ENCODE results near the gene POLR2J. TPM values are rescaled to one million over a fixed set of nuclear protein-coding genes. Genes with fewer than 3 reads are reported as not detected.

POLR2J gene
- total RNA-seq, 4 donors from 2014 or later: 9.3 to 19.2 (median 15.9) TPM

DNA sequence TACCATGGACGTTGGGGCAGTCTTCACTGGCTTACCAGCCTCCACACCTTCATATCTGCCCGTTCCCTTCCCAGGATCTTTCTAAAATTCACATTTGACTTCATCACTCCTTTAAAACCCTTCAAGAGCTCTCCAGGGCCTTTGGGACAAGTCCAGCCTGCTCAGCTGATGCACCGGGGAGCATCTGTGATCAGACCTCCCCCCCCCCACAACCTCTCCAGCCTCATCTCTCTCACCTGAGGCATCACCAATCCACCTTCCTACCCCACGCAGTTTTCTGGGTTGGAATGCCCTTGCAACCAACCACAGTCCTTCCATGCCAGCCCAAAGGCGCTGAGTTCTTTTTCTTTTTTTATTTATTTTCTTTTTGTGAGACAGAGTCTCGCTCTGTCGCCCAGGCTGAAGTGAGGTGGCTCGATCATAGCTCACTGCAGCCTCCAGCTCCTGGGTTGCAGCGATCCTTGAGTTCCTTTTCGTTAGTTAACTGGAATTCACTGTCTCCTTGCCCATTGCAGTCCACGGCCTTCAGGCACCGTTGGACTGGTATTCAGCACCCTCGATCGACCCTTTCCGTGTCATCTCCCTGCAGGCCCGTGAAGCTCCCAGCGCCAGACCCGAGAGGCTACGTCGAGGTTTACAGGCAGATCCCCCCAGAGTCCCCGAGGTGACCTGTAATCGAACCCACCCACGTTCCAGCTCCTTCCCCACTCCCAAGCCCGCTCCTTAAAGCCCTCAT, 14.7 kb downstream of the POLR2J start:
- intact Hi-C loops (cut with DNase I; ENCODE audit: low total_unique reads): no loop called here
- WGBS, 2 donors: 10 to 11% methylated on average over 24 of the region's 24 CpGs
- TF ChIP-seq POLR2A (IDR thresholded peaks at IDR 0.05) (no peak), CTCF (IDR thresholded peaks at IDR 0.05) (no peak)
- H3K4me3 ChIP-seq (ENCODE audit: low read depth, poor library complexity, severe bottlenecking): peak overlapping the region; percentile 98
- DNase-seq (ENCODE audit: low spot score in 2 of 2): no peak

GRCh38 chr7:102460467-102460866, 18.3 kb downstream of the POLR2J start:
- WGBS, 2 donors: 87 to 91% methylated on average over 8 of the region's 8 CpGs
- intact Hi-C loops (cut with DNase I; ENCODE audit: low total_unique reads): no loop called here
- TF ChIP-seq CTCF (IDR thresholded peaks at IDR 0.05): no peak
- H3K4me3 ChIP-seq (ENCODE audit: low read depth, poor library complexity, severe bottlenecking): no peak overlapping the region
- no peak for DNase-seq (ENCODE audit: low spot score in 2 of 2)

- WGBS, 2 donors: 94 to 97% methylated on average over 24 of the region's 24 CpGs
- TF ChIP-seq CTCF (IDR thresholded peaks at IDR 0.05): no peak
- no peak for TF ChIP-seq POLR2A (IDR thresholded peaks at IDR 0.05)
- no peak for DNase-seq (ENCODE audit: low spot score in 2 of 2)
- H3K4me3 ChIP-seq (ENCODE audit: low read depth, poor library complexity, severe bottlenecking): no peak overlapping the region
- intact Hi-C loops (cut with DNase I; ENCODE audit: low total_unique reads): no loop called here
Measured at GRCh38 chr7:102459221-102459844, 19.4 kb downstream of the POLR2J start.

DNA sequence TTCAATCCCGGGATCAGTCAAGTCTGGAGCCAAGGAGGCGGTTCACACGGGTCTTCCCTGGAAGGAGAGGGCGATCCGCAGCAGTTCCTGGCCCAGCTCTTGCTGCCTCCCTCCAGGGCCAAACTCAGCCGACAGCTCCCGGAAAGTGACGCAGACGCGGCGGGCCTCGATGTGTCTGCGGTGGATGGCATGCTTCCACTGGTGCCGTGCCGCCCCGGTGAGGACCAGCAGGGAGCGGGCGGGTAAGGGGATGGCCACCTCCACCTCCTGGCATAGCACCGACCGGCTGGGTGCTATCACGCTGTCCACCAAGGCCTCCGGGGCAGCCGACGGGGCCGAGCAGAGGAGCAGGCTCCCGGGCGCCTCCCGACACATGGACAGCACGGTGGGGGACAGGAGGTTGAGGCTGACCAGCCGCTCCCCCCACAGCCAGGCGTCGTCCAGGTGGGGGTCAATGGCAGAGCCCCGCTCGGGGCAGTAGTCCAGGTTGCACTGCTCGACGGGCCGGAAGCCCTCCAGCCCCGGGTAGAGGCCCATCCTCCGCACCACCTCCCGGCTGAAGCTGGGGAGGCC, 21.3 kb downstream of the POLR2J start:
- intact Hi-C loops (cut with DNase I; ENCODE audit: low total_unique reads): no loop called here
- no peak for DNase-seq (ENCODE audit: low spot score in 2 of 2)
- WGBS, 2 donors: 88 to 90% methylated on average over 13 to 24 of the region's 40 CpGs
- H3K4me3 ChIP-seq (ENCODE audit: low read depth, poor library complexity, severe bottlenecking): no peak overlapping the region
- TF ChIP-seq POLR2A (IDR thresholded peaks at IDR 0.05) (no peak), CTCF (IDR thresholded peaks at IDR 0.05) (no peak)

DNA sequence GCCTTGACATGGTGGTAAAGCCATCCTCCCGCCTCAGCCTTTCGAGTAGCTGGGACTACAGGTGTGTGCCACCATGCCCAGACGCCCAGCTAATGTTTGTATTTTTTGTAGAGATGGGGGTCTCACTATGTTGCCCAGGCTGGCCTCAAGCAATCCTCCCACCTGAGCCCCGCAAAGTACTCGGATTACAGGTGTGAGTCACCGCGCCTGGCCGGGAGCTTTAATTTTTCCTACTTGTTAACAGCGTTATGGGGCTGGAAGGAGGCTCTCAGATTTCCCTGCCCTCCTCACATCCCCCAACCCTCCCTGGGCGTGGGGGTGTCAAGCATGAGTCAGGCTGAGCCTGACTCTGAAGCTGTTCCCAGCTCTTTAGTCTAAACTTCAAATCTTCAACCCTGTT, 22.4 kb downstream of the POLR2J start:
- intact Hi-C loops (cut with DNase I; ENCODE audit: low total_unique reads): no loop called here
- H3K4me3 ChIP-seq (ENCODE audit: low read depth, poor library complexity, severe bottlenecking): no peak overlapping the region
- no peak for DNase-seq (ENCODE audit: low spot score in 2 of 2)
- TF ChIP-seq CTCF (IDR thresholded peaks at IDR 0.05) (no peak), POLR2A (IDR thresholded peaks at IDR 0.05) (no peak)
- 85 to 88% methylated on average over 10 of the region's 10 CpGs for WGBS, 2 donors
